Measurements from ENCODE around the gene P4HTM. TPM values are rescaled to one million over a fixed set of nuclear protein-coding genes. Genes with fewer than 3 reads are reported as not detected.

Gene P4HTM
- total RNA-seq, 1 experiment from 2014 or later: 63.0 TPM

DNA sequence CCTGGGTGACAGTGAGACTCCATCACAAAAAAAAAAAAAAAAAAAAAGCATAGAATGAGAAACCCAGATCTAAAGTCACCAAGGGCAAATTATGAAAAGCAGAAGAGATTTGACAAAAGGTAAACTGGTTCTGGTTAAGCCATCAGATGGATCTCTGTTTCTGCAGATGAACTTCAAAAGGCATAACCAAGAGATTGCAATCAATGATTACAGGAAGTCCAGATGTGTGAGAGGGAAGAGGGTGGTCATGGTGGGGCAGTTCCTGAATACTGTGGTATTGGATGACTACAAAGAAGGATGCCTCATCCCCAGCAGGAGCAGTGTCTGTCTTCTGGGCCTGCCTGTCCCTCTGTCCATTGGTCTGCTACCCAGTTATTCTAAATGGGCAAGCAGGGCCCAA is 3.8 kb downstream of the P4HTM start:
- BruUV-seq (replicated peaks): no TSS peak
- no peaks in the 10 kb centered on the region for H3K27me3 Mint-ChIP-seq (ENCODE audit: unreplicated experiment)
- H3K36me3 Mint-ChIP-seq (ENCODE audit: insufficient read depth, unreplicated experiment): peaks cover 30% of the 10 kb centered on the region
- peaks cover 9% of the 10 kb centered on the region for H3K4me1 Mint-ChIP-seq (ENCODE audit: low read depth, unreplicated experiment)
- no peak for TF ChIP-seq CTCF (IDR thresholded peaks at IDR 0.05; ENCODE audit: unreplicated experiment)
- CTCF ChIA-PET: interaction anchor here (0.7 kb wide), 1 partner anchor 9 kb away, joined by 5 read pairs; no protein-coding TSS in a partner anchor
- H3K4me3 Mint-ChIP-seq (ENCODE audit: low read depth, unreplicated experiment): no peak overlapping the region
- H3K27ac Mint-ChIP-seq (ENCODE audit: unreplicated experiment): no peak overlapping the region
- H3K9me3 Mint-ChIP-seq (ENCODE audit: low read depth, unreplicated experiment): no peaks in the 10 kb centered on the region
- intact Hi-C loops (cut with micrococcal nuclease; ENCODE audit: unreplicated experiment): no loop called here
- DNase-seq: no peak

DNA sequence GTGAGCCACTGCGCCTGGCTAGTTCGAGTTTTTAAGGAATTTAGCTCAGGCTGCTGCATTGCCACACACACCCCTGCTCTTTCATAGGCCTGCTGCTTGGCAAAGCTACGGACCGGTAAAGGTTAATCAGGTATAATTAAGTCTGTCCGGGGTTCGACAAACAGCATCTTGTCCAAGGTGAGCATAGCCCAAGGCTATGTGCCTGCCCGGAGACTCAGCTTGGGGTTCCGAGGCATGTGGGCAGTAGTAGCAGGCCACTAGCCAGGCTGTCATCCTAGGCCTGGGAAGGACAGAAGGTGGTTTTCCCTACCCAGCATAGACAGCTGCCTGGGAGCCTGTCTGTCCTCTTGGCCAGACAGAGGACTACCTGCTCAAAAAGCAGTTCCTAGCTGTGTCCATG is 6.6 kb downstream of the P4HTM start:
- peaks cover 6% of the 10 kb centered on the region for H3K4me1 Mint-ChIP-seq (ENCODE audit: low read depth, unreplicated experiment)
- BruUV-seq (replicated peaks): no TSS peak
- CTCF ChIA-PET: no interaction called here
- H3K4me3 Mint-ChIP-seq (ENCODE audit: low read depth, unreplicated experiment): no peak overlapping the region
- peaks cover 10% of the 10 kb centered on the region for H3K36me3 Mint-ChIP-seq (ENCODE audit: insufficient read depth, unreplicated experiment)
- no peak for TF ChIP-seq CTCF (IDR thresholded peaks at IDR 0.05; ENCODE audit: unreplicated experiment)
- no peak overlapping the region for H3K27ac Mint-ChIP-seq (ENCODE audit: unreplicated experiment)
- H3K9me3 Mint-ChIP-seq (ENCODE audit: low read depth, unreplicated experiment): no peaks in the 10 kb centered on the region
- no peak for DNase-seq
- intact Hi-C loops (cut with micrococcal nuclease; ENCODE audit: unreplicated experiment): no loop called here
- H3K27me3 Mint-ChIP-seq (ENCODE audit: unreplicated experiment): no peaks in the 10 kb centered on the region

DNA sequence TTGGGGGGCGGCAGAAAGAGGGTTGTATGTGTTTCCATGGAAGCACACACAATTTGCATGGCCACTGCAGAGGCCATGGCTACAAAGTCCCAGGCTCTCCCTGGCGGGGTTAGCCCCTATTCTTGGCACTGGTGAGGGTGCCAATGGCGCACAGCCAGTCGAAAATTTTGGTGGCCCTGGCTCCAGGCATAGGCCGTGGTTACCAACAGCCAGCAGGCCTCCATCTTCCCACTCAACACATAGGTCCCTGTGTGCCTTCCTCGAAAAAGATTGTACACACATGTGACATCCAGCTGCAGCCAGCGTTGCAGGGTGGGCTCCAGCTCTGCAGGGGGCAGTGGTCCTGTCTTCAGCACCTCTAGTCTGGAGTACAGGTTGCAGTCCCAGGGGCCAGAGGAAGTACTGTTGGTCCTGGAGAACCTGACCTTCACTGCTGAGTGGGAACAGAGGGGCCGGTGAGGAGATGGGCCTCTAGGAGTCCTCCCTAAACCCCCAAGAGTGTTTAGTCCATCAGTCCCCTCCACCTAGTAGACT is 7.1 kb downstream of the P4HTM start:
- BruUV-seq (replicated peaks): no TSS peak
- no peak for DNase-seq
- H3K27ac Mint-ChIP-seq (ENCODE audit: unreplicated experiment): no peak overlapping the region
- intact Hi-C loops (cut with micrococcal nuclease; ENCODE audit: unreplicated experiment): no loop called here
- H3K4me3 Mint-ChIP-seq (ENCODE audit: low read depth, unreplicated experiment): no peak overlapping the region
- CTCF ChIA-PET: no interaction called here
- H3K27me3 Mint-ChIP-seq (ENCODE audit: unreplicated experiment): no peaks in the 10 kb centered on the region
- TF ChIP-seq CTCF (IDR thresholded peaks at IDR 0.05; ENCODE audit: unreplicated experiment): no peak
- no peaks in the 10 kb centered on the region for H3K9me3 Mint-ChIP-seq (ENCODE audit: low read depth, unreplicated experiment)
- H3K36me3 Mint-ChIP-seq (ENCODE audit: insufficient read depth, unreplicated experiment): peaks cover 8% of the 10 kb centered on the region
- H3K4me1 Mint-ChIP-seq (ENCODE audit: low read depth, unreplicated experiment): peaks cover under 1% of the 10 kb centered on the region

- no peaks in the 10 kb centered on the region for H3K27me3 Mint-ChIP-seq (ENCODE audit: unreplicated experiment)
- H3K27ac Mint-ChIP-seq (ENCODE audit: unreplicated experiment): no peak overlapping the region
- no peak for DNase-seq
- H3K36me3 Mint-ChIP-seq (ENCODE audit: insufficient read depth, unreplicated experiment): peaks cover 12% of the 10 kb centered on the region
- no peak overlapping the region for H3K4me3 Mint-ChIP-seq (ENCODE audit: low read depth, unreplicated experiment)
- intact Hi-C loops (cut with micrococcal nuclease; ENCODE audit: unreplicated experiment): no loop called here
- H3K9me3 Mint-ChIP-seq (ENCODE audit: low read depth, unreplicated experiment): no peaks in the 10 kb centered on the region
- CTCF ChIA-PET: interaction anchor here (0.6 kb wide), 1 partner anchor 92 kb away, joined by 3 read pairs; no protein-coding TSS in a partner anchor
- no TSS peak for BruUV-seq (replicated peaks)
- no peak for TF ChIP-seq CTCF (IDR thresholded peaks at IDR 0.05; ENCODE audit: unreplicated experiment)
- no peaks in the 10 kb centered on the region for H3K4me1 Mint-ChIP-seq (ENCODE audit: low read depth, unreplicated experiment)
These were observed 7.9 kb downstream of the P4HTM start for GRCh38 chr3:48997714-48998637.
